Peyer's patch (tissue), 4 donors: ENCODE measurements around the gene PRCD.

Source experiments
- POLR2A ChIP-seq, 2 donors: fragments of 450-650 bp; IDR thresholded peaks; one replicate each; pipeline ENCODE4 v1.5.1; 2017; ENCODE audit warnings: antibody characterized with exemption in 2 of 2, mild to moderate bottlenecking in 2 of 2, moderate library complexity in 2 of 2
- TF ChIP-seq, protein P1 (sequence below), 6 experiments: fragments of 450-650 bp in 4 of 6; fragments of 200-600 bp in 2 of 6; sonication (generic) in 1 of 6; IDR thresholded peaks; one replicate each; pipeline ENCODE4 v1.5.1; 2017 to 2019; ENCODE audit warnings: antibody characterized with exemption in 6 of 6, mild to moderate bottlenecking in 3 of 6, moderate library complexity in 1 of 6

DNA sequence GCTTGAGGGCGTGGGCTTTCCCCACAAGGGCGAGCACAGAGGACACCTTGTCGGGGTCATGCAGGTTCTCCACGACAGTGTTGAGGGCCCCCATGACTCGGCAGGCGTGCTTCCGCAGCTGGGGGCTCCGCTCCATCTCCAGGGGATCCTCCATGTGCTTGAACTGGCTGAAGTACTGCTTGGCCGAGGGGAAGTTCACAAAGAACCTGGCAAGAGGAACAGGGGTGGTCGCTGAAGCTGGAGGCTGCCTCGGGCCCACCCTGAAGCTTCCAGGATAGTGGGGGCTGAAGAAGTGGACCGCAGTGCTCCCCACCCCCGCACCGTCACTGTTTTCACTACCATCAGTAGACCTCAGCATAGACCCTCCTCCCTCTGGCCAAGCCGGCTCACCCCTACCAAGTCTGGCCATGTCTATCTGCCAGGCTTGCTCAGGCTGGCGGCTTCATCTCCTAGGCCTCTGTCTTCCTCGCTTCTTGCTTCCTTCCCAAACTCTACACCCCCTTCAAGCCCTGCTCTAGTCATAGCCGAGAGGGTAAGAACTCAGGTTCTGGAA is 8.3 kb upstream of the PRCD start:
- TF ChIP-seq, protein P1, sequence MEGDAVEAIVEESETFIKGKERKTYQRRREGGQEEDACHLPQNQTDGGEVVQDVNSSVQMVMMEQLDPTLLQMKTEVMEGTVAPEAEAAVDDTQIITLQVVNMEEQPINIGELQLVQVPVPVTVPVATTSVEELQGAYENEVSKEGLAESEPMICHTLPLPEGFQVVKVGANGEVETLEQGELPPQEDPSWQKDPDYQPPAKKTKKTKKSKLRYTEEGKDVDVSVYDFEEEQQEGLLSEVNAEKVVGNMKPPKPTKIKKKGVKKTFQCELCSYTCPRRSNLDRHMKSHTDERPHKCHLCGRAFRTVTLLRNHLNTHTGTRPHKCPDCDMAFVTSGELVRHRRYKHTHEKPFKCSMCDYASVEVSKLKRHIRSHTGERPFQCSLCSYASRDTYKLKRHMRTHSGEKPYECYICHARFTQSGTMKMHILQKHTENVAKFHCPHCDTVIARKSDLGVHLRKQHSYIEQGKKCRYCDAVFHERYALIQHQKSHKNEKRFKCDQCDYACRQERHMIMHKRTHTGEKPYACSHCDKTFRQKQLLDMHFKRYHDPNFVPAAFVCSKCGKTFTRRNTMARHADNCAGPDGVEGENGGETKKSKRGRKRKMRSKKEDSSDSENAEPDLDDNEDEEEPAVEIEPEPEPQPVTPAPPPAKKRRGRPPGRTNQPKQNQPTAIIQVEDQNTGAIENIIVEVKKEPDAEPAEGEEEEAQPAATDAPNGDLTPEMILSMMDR (IDR thresholded peaks at IDR 0.05) = no peak
- TF ChIP-seq POLR2A (IDR thresholded peaks at IDR 0.05) = no peak
